Kidney epithelial cell (primary cell): Measurements from ENCODE around the gene CKS2. TPM values are rescaled to one million over a fixed set of nuclear protein-coding genes. Genes with fewer than 3 reads are reported as not detected.

ENCODE experiments used
- DNase-seq: peaks from one replicate; pipeline ENCODE4 v3.0.0-alpha.2; 2010; ENCODE audit warnings: low read depth
- H3K27me3 ChIP-seq: 2 replicates; pipeline ENCODE4 v1.6.0; 2011; ENCODE audit warnings: low read length; ENCODE audit not compliant: control insufficient read depth, insufficient read depth
- H3K36me3 ChIP-seq: 2 replicates; pipeline ENCODE4 v1.5.1; 2011; ENCODE audit warnings: low read length; ENCODE audit not compliant: control insufficient read depth, insufficient read depth
- H3K4me3 ChIP-seq: 2 replicates; pipeline ENCODE4 v1.5.1; 2011; ENCODE audit warnings: low read depth, mild to moderate bottlenecking, control low read depth, low read length
- total RNA-seq: library from RNA; depleted of rRNA; stranded (reverse); fragments of >200 nt; gene quantifications from 2 replicates; pipeline ENCODE4 v1.2.3, GENCODE V29; 2015
- TF ChIP-seq, protein P1 (sequence below): IDR thresholded peaks from 2 replicates; pipeline ENCODE4 v1.5.1; 2011; ENCODE audit warnings: mild to moderate bottlenecking, moderate library complexity, low read length, control low read depth, inconsistent platforms; ENCODE audit not compliant: insufficient read depth, poor library complexity, severe bottlenecking

CKS2 gene
- total RNA-seq, 1 donor from 2014 or later, result 57.7 TPM

DNA sequence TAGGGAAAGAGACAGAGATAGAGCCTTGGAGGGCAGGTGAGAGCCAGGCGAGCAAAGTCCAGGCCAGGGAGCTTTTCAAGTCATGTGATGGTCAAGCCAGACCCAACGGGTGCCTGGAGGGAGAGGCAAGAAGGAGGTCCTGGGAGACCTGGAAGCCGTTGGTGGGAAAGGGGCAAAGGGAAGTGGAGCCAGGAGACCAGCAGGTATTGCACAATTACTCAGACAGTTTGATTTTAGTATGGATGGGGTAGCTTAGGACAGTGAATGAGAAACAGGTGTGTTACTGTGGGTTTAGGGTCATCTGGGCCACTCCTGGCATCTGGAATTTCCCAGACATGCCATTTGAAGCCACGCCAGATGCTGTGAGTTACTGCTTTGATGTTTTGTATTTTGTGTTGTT is 12.4 kb downstream of the CKS2 start:
- no peak for DNase-seq
- Histone ChIP-seq H3K36me3 (no peaks in the 10 kb centered on the region), H3K27me3 (no peaks in the 10 kb centered on the region), H3K4me3 (no peak overlapping the region)
- TF ChIP-seq, protein P1, sequence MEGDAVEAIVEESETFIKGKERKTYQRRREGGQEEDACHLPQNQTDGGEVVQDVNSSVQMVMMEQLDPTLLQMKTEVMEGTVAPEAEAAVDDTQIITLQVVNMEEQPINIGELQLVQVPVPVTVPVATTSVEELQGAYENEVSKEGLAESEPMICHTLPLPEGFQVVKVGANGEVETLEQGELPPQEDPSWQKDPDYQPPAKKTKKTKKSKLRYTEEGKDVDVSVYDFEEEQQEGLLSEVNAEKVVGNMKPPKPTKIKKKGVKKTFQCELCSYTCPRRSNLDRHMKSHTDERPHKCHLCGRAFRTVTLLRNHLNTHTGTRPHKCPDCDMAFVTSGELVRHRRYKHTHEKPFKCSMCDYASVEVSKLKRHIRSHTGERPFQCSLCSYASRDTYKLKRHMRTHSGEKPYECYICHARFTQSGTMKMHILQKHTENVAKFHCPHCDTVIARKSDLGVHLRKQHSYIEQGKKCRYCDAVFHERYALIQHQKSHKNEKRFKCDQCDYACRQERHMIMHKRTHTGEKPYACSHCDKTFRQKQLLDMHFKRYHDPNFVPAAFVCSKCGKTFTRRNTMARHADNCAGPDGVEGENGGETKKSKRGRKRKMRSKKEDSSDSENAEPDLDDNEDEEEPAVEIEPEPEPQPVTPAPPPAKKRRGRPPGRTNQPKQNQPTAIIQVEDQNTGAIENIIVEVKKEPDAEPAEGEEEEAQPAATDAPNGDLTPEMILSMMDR, result no peak

DNA sequence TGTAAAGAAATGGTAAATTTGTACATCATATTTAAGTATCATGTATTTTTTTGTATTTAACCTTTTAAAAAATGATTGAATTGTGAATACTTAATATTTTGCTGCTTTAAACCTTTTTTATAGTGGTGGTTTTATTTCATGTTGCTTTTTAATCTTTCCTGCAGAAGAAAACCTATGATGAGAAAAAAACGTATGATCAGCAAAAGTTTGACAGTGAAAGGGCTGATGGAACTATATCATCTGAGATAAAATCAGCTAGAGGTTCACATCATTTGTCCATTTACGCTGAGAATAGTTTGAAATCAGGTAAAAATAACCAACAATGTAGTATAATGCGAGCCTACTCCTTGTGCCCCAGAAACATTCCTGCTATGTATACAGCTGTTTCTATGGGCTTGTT is 14.7 kb downstream of the CKS2 start:
- Histone ChIP-seq H3K36me3 (peaks cover 2% of the 10 kb centered on the region), H3K27me3 (no peaks in the 10 kb centered on the region), H3K4me3 (no peak overlapping the region)
- TF ChIP-seq, protein P1, result no peak
- no peak for DNase-seq

DNA sequence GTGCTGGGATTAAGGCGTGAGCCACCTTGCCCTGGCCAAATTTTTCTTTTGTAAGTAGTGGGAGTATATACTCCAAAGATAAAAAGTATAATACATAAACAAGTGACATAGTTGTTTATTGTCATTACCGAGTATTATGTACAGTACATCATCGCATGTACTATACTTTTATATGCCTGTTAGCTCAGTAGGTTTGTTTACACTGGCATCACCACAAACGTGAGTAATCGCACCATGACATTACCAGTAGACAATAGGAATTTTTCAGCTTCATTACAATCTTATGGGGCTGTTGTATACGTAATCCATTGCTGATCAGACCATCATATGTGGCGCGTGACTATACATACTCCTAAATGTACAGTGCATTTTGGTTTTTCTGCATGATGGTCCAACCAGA is 17.1 kb downstream of the CKS2 start:
- TF ChIP-seq, protein P1, result no peak
- no peak overlapping the region for H3K4me3 ChIP-seq
- DNase-seq, result no peak
- no peaks in the 10 kb centered on the region for H3K27me3 ChIP-seq
- H3K36me3 ChIP-seq, result peaks cover 2% of the 10 kb centered on the region

DNA sequence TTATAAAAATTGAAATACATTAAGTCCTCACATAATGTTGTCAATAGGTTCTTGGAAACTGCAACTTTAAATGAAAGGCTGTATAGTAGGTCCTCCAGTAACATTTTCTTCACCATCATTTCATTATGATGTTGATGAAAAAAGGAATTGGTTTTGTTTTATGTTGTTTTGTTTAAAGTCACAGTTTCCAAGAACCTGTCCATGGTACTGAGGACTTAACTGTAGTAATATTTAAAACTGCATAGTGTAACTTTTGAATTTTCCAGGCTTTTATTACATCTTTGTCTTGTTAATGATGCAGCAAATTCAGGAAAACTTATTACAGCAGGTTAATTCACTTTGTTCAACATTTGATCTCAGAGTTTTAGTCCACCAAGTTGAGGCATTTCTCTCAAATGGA is 18.9 kb downstream of the CKS2 start:
- TF ChIP-seq, protein P1, result no peak
- Histone ChIP-seq H3K4me3 (no peak overlapping the region), H3K27me3 (no peaks in the 10 kb centered on the region), H3K36me3 (peaks cover 4% of the 10 kb centered on the region)
- DNase-seq, result no peak

DNA sequence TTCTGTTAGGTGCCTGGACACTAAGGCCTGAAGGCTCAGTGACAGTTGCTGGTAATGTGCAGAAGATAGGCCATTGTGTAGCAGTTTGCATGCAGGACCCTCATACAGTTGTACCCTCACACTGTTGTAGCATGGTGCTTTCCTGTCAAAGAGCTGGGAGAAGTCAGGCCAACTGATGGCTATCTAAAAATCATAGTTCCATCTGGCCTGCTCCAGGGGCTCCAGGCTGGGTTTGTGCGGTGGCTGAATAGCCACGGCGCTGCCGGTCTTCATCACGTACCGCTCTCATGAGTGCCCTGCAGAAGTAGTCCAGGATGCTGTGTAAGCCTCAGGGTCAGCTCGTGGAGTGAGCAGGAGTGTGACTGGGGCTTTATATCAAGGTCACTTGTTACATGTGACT is 19.5 kb downstream of the CKS2 start:
- no peaks in the 10 kb centered on the region for H3K27me3 ChIP-seq
- H3K36me3 ChIP-seq, result peaks cover 4% of the 10 kb centered on the region
- TF ChIP-seq, protein P1, result no peak
- DNase-seq, result no peak
- no peak overlapping the region for H3K4me3 ChIP-seq

DNA sequence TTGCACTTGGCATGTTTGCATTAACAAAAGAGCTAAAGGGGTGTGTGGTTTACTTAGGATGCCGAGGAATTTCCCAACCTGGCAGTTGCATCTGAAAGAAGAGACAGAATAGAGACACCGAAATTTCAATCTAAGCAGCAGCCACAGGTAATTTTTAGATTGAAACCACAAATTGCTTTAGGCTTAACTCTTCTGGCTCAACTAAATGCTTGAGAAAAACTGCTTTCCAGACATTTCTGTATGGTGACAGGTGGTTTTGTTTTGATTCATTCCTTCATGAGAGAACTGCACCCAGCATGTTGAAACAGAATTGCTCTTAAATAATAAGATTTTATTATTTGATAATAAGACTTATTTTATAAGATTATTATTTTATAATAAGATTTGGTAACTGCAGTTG is 28.8 kb downstream of the CKS2 start:
- no peak for DNase-seq
- Histone ChIP-seq H3K27me3 (no peaks in the 10 kb centered on the region), H3K36me3 (peaks cover 2% of the 10 kb centered on the region), H3K4me3 (no peak overlapping the region)
- TF ChIP-seq, protein P1, result no peak
